Glomerular endothelial cell (primary cell): ENCODE results near the gene RHAG. TPM values are rescaled to one million over a fixed set of nuclear protein-coding genes. Genes with fewer than 3 reads are reported as not detected.

Experiments used
- DNase-seq: peaks from one replicate; pipeline ENCODE4 v3.0.0-alpha.2; 2011; ENCODE audit warnings: low read depth, low spot score; ENCODE audit errors: extremely low read depth
- total RNA-seq: library from RNA; depleted of rRNA; stranded (reverse); fragments of >200 nt; gene quantifications from 2 replicates; pipeline ENCODE4 v1.2.3, GENCODE V29; 2015

Gene RHAG
- total RNA-seq, 1 donor from 2014 or later: not detected

DNA sequence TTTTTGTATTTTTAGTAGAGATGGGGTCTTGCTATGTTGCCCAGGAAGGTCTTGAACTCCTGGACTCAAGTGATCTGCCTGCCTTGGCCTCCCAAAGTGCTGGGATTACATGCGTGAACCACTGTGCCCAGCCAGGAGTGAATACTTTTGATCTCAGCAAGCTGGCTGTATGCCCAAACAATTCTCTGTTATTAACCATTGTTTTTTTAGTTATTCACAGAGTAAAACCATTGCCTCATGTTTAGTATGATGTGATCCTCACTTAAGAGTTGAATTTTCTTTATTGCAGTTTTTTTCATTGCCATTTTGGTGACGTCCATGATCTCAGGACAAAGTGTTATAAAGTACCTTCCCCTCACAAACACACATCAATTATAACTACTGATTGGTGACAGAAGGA, 71.4 kb downstream of the RHAG start:
- no peak for DNase-seq

- DNase-seq: no peak
These were observed 72.1 kb downstream of the RHAG start for GRCh38 chr6:49564552-49564951.

GRCh38 chr6:49563006-49563886, 73.4 kb downstream of the RHAG start:
- DNase-seq: no peak

DNA sequence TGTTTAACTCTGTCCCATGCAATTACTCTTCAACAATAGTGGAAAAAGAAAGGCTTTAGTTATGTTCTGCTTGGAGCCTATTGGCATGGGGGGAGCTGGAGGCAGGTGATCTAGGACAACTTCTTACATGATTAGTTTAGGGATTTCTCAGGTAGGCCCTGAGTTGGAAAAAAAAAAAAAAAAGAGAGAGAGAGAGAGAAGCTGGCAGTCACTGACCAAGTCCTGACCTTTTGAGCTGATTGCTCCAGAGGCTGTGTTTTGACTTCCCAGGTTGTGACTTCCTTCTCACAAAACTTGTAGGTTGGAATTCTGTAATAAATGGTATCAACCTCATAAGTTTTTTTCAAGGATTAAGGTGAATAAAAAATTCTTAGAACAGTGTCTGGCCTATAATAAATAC, 78.4 kb downstream of the RHAG start:
- no peak for DNase-seq

DNA sequence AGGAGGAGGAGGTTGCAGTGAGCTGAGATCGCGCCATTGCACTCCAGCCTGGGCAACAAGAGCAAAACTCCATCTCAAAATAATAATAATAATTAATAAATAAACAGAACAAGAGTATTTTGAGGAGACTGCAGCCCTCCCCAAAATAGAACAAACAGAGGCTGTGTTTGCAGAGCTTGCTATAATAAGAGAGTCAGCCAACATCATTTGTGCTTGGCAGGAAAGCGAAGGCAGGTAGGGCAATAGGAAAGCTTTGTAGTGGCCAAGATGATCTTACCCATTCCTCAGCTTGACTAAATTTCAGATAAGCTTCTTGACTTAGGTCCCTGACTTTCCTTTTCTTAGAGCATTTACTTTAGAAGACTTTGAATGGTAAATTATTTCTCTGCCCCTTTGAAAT, 79.5 kb downstream of the RHAG start:
- no peak for DNase-seq

GRCh38 chr6:49556429-49556837, 80.2 kb downstream of the RHAG start:
- peak; percentile 91 for DNase-seq

DNA sequence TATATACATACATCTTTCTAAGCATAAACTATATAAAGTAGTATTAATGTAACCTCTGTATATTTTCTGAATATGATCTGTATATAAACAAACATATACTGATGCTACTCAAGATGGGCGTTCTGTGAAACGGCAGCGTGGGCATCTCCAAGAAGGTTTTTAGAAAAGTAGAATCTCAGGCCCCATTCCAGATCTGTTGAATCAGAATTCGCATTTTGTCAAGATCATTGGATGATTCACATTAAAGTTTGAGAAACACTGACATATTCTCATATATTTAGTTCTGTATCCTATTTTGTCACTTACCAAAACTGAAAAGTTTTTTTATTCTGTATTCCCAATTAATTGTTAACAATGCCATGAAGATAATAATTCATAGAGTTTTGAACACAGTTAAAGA, 80.7 kb downstream of the RHAG start:
- no peak for DNase-seq

Other genes starting within 250 kb of the RHAG start
- gene MMUT, start 173.6 kb downstream of the RHAG start, total RNA-seq: 8.2 and 9.0 TPM in 2 replicates
- gene CENPQ, start 173.5 kb downstream of the RHAG start, total RNA-seq: 3.2 and 5.8 TPM in 2 replicates
- gene GLYATL3, start 136.9 kb downstream of the RHAG start, total RNA-seq: not detected in 2 replicates
- gene C6orf141, start 86.2 kb downstream of the RHAG start, total RNA-seq: 17.9 and 28.1 TPM in 2 replicates
- gene CRISP2, start 76.7 kb upstream of the RHAG start, total RNA-seq: not detected in 2 replicates
- gene CRISP3, start 107.5 kb upstream of the RHAG start, total RNA-seq: not detected in 2 replicates
- gene PGK2, start 150.4 kb upstream of the RHAG start, total RNA-seq: not detected in 2 replicates
- not detected in 2 replicates for gene CRISP1, start 229.7 kb upstream of the RHAG start, total RNA-seq